ENCODE data around the gene CFAP97.

- TF ChIP-seq, protein P1, sequence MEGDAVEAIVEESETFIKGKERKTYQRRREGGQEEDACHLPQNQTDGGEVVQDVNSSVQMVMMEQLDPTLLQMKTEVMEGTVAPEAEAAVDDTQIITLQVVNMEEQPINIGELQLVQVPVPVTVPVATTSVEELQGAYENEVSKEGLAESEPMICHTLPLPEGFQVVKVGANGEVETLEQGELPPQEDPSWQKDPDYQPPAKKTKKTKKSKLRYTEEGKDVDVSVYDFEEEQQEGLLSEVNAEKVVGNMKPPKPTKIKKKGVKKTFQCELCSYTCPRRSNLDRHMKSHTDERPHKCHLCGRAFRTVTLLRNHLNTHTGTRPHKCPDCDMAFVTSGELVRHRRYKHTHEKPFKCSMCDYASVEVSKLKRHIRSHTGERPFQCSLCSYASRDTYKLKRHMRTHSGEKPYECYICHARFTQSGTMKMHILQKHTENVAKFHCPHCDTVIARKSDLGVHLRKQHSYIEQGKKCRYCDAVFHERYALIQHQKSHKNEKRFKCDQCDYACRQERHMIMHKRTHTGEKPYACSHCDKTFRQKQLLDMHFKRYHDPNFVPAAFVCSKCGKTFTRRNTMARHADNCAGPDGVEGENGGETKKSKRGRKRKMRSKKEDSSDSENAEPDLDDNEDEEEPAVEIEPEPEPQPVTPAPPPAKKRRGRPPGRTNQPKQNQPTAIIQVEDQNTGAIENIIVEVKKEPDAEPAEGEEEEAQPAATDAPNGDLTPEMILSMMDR (IDR thresholded peaks at IDR 0.05; ENCODE audit: poor library complexity, severe bottlenecking): no peak
- TF ChIP-seq MXI1 (conservative IDR thresholded peaks at IDR 0.05; ENCODE audit: poor library complexity, severe bottlenecking): no peak
- TF ChIP-seq EP300 (conservative IDR thresholded peaks at IDR 0.05; ENCODE audit: poor library complexity, severe bottlenecking): no peak
- TF ChIP-seq POLR2AphosphoS5 (IDR thresholded peaks at IDR 0.05): no peak
Observed at GRCh38 chr4:185227131-185227551, 23.3 kb upstream of the CFAP97 start.
